ENCODE results near the gene CNTNAP2. TPM values are rescaled to one million over a fixed set of nuclear protein-coding genes. Genes with fewer than 3 reads are reported as not detected.
"Not testable (repeated sequence)": the region's sequence is repeated elsewhere in the genome, so short reads cannot be mapped to it uniquely, and the experiment has no call there.

Gene CNTNAP2
- total RNA-seq, 1 donor, result 7.6 TPM

DNA sequence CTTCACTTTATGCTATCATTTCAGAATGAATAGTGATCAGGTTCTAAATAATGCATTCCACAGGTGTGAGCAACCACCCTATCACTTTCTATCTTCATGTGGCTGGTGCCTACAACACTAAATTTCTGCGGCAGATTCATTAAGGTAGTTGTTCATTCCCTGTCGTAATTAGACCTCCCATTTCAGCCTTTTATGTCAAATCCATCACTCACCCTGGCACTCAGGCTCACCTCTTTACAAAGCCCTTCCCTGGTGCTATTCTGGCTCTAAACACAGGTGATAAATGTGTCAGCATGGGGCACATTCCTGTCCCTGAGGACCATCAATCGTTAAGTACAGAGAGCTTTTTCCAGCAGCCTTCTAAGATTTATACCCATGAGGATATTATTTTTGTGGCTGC lies 2173.9 kb downstream of the CNTNAP2 start:
- Histone ChIP-seq H3K27me3 (ENCODE audit: insufficient read depth, low read length) (no peaks in the 10 kb centered on the region), H4K20me1 (ENCODE audit: insufficient read depth, low read length) (no peaks in the 10 kb centered on the region), H3K4me2 (ENCODE audit: insufficient read depth, low read length) (no peak overlapping the region), H3K9me3 (ENCODE audit: low read depth, low read length) (no peaks in the 10 kb centered on the region), H3K36me3 (ENCODE audit: insufficient read depth, low read length) (no peaks in the 10 kb centered on the region), H2AFZ (ENCODE audit: low read length) (no peak overlapping the region), H3K27ac (ENCODE audit: low read depth, low read length) (no peak overlapping the region), H3K4me3 (ENCODE audit: insufficient read depth, low read length) (no peak overlapping the region), H3K4me1 (ENCODE audit: insufficient read depth, low read length) (no peaks in the 10 kb centered on the region), H3K79me2 (ENCODE audit: insufficient read depth, low read length) (no peaks in the 10 kb centered on the region)
- DNase-seq (ENCODE audit: insufficient read length, low spot score, missing footprints), result peak; percentile 38
- TF ChIP-seq, protein P1, sequence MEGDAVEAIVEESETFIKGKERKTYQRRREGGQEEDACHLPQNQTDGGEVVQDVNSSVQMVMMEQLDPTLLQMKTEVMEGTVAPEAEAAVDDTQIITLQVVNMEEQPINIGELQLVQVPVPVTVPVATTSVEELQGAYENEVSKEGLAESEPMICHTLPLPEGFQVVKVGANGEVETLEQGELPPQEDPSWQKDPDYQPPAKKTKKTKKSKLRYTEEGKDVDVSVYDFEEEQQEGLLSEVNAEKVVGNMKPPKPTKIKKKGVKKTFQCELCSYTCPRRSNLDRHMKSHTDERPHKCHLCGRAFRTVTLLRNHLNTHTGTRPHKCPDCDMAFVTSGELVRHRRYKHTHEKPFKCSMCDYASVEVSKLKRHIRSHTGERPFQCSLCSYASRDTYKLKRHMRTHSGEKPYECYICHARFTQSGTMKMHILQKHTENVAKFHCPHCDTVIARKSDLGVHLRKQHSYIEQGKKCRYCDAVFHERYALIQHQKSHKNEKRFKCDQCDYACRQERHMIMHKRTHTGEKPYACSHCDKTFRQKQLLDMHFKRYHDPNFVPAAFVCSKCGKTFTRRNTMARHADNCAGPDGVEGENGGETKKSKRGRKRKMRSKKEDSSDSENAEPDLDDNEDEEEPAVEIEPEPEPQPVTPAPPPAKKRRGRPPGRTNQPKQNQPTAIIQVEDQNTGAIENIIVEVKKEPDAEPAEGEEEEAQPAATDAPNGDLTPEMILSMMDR (IDR thresholded peaks at IDR 0.05; ENCODE audit: extremely low read depth, low read depth, low read length), result no peak

DNA sequence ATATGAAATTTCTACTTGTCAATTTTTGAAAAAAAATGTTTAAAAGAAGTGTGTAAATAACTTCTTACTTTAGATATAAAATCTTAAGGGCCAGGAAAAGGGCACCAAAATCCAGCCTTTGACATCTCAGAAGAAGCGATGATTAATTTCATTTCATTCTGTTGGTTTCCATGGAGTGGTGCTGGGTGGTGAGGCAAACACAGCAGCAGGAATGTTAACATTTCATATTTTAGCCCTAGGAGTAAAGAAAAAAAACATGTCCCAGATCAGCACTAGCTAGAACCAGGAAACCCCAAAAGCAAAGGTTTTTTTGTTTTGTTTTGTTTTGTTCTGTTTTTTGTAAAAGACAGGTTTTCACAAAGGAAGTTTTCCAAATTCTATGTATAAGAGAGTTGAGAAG lies 2175.2 kb downstream of the CNTNAP2 start:
- no peaks in the 10 kb centered on the region for H3K9me3 ChIP-seq (ENCODE audit: low read depth, low read length)
- H3K36me3 ChIP-seq (ENCODE audit: insufficient read depth, low read length), result no peaks in the 10 kb centered on the region
- TF ChIP-seq, protein P1 (IDR thresholded peaks at IDR 0.05; ENCODE audit: extremely low read depth, low read depth, low read length), result no peak
- H3K79me2 ChIP-seq (ENCODE audit: insufficient read depth, low read length), result no peaks in the 10 kb centered on the region
- DNase-seq (ENCODE audit: insufficient read length, low spot score, missing footprints), result no peak
- no peak overlapping the region for H2AFZ ChIP-seq (ENCODE audit: low read length)
- no peak overlapping the region for H3K27ac ChIP-seq (ENCODE audit: low read depth, low read length)
- no peaks in the 10 kb centered on the region for H3K27me3 ChIP-seq (ENCODE audit: insufficient read depth, low read length)
- no peak overlapping the region for H3K4me3 ChIP-seq (ENCODE audit: insufficient read depth, low read length)
- no peaks in the 10 kb centered on the region for H3K4me1 ChIP-seq (ENCODE audit: insufficient read depth, low read length)
- H4K20me1 ChIP-seq (ENCODE audit: insufficient read depth, low read length), result no peaks in the 10 kb centered on the region
- no peak overlapping the region for H3K4me2 ChIP-seq (ENCODE audit: insufficient read depth, low read length)

DNA sequence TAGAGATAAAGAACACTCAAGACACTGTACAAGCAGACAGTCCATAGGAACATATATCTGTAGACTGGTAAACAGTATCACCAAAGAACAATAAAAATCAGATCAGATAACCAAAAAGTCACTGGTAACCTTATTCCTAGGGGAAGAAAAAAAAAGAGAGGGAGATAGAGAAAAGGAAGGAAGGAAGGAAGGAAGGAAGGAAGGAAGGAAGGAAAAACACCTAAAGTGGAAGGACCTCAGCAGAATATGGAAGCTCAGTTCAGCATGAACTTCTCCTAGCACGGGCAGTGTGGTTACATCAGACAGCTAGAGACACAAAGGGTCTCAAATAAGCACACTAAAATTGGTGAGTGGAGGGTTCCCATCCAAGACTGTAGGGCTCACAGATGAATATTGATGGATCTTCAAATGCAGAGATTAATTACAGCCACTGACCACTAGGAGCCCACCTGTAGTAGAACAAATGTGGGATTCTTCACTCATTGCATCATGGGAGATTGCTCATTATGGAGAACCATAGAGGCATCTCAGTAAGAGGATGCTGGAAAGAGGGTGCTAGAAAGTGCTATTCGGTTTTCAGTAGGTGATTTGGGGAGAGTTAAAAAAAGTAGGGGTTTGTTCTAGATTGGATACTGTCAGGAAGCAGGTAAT lies 2180.5 kb downstream of the CNTNAP2 start:
- H4K20me1 ChIP-seq (ENCODE audit: insufficient read depth, low read length), result no peaks in the 10 kb centered on the region
- no peak overlapping the region for H3K4me2 ChIP-seq (ENCODE audit: insufficient read depth, low read length)
- no peaks in the 10 kb centered on the region for H3K9me3 ChIP-seq (ENCODE audit: low read depth, low read length)
- H3K36me3 ChIP-seq (ENCODE audit: insufficient read depth, low read length), result no peaks in the 10 kb centered on the region
- TF ChIP-seq, protein P1 (IDR thresholded peaks at IDR 0.05; ENCODE audit: extremely low read depth, low read depth, low read length), result no peak
- H3K27ac ChIP-seq (ENCODE audit: low read depth, low read length), result no peak overlapping the region
- H3K79me2 ChIP-seq (ENCODE audit: insufficient read depth, low read length), result no peaks in the 10 kb centered on the region
- H3K4me1 ChIP-seq (ENCODE audit: insufficient read depth, low read length), result no peaks in the 10 kb centered on the region
- no peak overlapping the region for H3K4me3 ChIP-seq (ENCODE audit: insufficient read depth, low read length)
- no peak overlapping the region for H2AFZ ChIP-seq (ENCODE audit: low read length)
- no peaks in the 10 kb centered on the region for H3K27me3 ChIP-seq (ENCODE audit: insufficient read depth, low read length)
- no peak for DNase-seq (ENCODE audit: insufficient read length, low spot score, missing footprints)

DNA sequence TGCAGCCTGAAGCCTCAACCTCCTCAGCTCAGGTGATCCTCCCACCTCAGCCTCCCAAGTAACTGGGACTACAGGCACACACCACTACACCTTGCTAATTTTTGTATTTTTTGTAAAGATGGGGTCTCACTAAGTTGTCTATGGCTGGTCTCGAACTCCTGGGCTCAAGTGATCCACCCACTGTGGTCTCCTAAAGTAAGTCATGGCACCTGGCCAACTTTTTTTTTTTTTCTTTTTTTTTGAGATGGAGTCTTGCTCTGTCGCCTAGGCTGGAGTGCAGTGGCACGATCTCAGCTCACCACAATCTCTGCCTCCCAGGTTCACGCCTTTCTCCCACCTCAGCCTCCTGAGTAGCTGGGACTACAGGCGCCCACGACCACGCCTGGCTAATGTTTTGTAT lies 2182.2 kb downstream of the CNTNAP2 start:
- H3K4me1 ChIP-seq (ENCODE audit: insufficient read depth, low read length); H3K36me3 ChIP-seq (ENCODE audit: insufficient read depth, low read length); H3K9me3 ChIP-seq (ENCODE audit: low read depth, low read length); H3K79me2 ChIP-seq (ENCODE audit: insufficient read depth, low read length); DNase-seq (ENCODE audit: insufficient read length, low spot score, missing footprints); H3K4me2 ChIP-seq (ENCODE audit: insufficient read depth, low read length); H3K4me3 ChIP-seq (ENCODE audit: insufficient read depth, low read length); H3K27me3 ChIP-seq (ENCODE audit: insufficient read depth, low read length); H2AFZ ChIP-seq (ENCODE audit: low read length); H4K20me1 ChIP-seq (ENCODE audit: insufficient read depth, low read length); H3K27ac ChIP-seq (ENCODE audit: low read depth, low read length): not testable (repeated sequence)
